Measurements from ENCODE around the gene NFU1. TPM values are rescaled to one million over a fixed set of nuclear protein-coding genes. Genes with fewer than 3 reads are reported as not detected.

The NFU1 gene
- total RNA-seq, 1 experiment from 2014 or later, result 35.1 TPM

DNA sequence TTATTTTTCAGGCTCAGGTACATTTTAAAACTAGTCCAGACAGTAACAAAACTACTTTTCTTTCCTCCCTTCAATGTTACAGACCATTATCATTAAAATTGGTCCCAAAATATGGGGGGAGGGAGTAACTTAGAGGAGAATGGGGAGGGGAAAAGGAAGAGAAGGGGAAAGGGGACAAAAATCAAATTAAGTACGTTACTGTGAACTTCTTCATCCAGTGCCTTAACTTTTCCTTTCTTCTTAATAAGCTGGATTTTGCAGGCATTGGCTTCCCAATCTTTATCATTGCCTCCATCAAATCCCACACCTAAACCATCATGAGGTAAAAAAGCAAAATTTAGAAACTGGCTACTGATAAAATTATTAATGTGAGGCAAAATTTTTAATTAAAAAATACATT lies 67.4 kb downstream of the NFU1 start:
- Histone ChIP-seq H3K36me3 (ENCODE audit: low read depth) (peaks cover 48% of the 10 kb centered on the region), H3K9me3 (ENCODE audit: insufficient read depth, low read depth) (no peaks in the 10 kb centered on the region), H3K27me3 (ENCODE audit: insufficient read depth, low read depth) (no peaks in the 10 kb centered on the region), H2AFZ (no peak overlapping the region), H3K27ac (no peak overlapping the region), H3K79me2 (ENCODE audit: low read depth) (peaks cover 13% of the 10 kb centered on the region), H4K20me1 (ENCODE audit: insufficient read depth) (peaks cover 22% of the 10 kb centered on the region; the same call in 1 of the 2 replicates), H3K4me1 (replicated peaks; ENCODE audit: insufficient read depth) (no peaks in the 10 kb centered on the region), H3K4me3 (no peak overlapping the region), H3F3A (ENCODE audit: insufficient read depth, low read depth) (peaks cover 4% of the 10 kb centered on the region; the same call in 1 of the 2 replicates), H3K4me2 (no peak overlapping the region), H3K9me2 (ENCODE audit: insufficient read depth) (no peaks in the 10 kb centered on the region)
- CTCF ChIA-PET, result no interaction called here
- BruUV-seq (replicated peaks), result no TSS peak
- no peak for DNase-seq
- intact Hi-C loops (cut with micrococcal nuclease; ENCODE audit: unreplicated experiment), result no loop called here
- TF ChIP-seq, protein P1, sequence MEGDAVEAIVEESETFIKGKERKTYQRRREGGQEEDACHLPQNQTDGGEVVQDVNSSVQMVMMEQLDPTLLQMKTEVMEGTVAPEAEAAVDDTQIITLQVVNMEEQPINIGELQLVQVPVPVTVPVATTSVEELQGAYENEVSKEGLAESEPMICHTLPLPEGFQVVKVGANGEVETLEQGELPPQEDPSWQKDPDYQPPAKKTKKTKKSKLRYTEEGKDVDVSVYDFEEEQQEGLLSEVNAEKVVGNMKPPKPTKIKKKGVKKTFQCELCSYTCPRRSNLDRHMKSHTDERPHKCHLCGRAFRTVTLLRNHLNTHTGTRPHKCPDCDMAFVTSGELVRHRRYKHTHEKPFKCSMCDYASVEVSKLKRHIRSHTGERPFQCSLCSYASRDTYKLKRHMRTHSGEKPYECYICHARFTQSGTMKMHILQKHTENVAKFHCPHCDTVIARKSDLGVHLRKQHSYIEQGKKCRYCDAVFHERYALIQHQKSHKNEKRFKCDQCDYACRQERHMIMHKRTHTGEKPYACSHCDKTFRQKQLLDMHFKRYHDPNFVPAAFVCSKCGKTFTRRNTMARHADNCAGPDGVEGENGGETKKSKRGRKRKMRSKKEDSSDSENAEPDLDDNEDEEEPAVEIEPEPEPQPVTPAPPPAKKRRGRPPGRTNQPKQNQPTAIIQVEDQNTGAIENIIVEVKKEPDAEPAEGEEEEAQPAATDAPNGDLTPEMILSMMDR (conservative IDR thresholded peaks at IDR 0.05), result no peak
- no peak for TF ChIP-seq EZH2 (IDR thresholded peaks at IDR 0.05; ENCODE audit: low read depth)
- POLR2A ChIA-PET (ENCODE audit: unreplicated experiment), result no interaction called here

DNA sequence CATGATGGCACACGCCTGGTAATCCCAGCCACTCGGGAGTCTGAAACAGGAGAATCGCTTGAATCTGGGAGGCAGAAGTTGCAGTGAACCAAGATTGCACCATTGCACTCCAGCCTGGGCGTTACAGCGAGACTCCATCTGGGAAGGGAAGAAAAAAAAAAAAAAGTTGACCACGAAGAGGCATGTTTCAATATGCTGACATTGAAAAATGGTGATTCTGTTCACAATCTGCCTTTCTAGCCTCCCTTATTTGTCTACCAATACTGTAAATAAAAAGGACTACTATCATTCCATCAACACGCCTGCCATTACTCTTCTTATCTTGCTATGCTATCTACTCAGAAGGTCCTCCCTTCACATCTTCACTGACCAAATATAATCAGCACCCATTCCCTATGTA lies 68.6 kb downstream of the NFU1 start:
- ChIA-PET CTCF (no interaction called here), POLR2A (ENCODE audit: unreplicated experiment) (no interaction called here)
- H2AFZ ChIP-seq, result no peak overlapping the region
- H3F3A ChIP-seq (ENCODE audit: insufficient read depth, low read depth), result peaks cover 4% of the 10 kb centered on the region; the same call in 1 of the 2 replicates
- no peak for DNase-seq
- H3K36me3 ChIP-seq (ENCODE audit: low read depth), result peaks cover 46% of the 10 kb centered on the region
- intact Hi-C loops (cut with micrococcal nuclease; ENCODE audit: unreplicated experiment), result no loop called here
- no peak overlapping the region for H3K4me2 ChIP-seq
- H3K79me2 ChIP-seq (ENCODE audit: low read depth), result peaks cover under 1% of the 10 kb centered on the region; the same call in 1 of the 2 replicates
- H3K9me3 ChIP-seq (ENCODE audit: insufficient read depth, low read depth), result no peaks in the 10 kb centered on the region
- no peaks in the 10 kb centered on the region for H3K4me1 ChIP-seq (replicated peaks; ENCODE audit: insufficient read depth)
- H4K20me1 ChIP-seq (ENCODE audit: insufficient read depth), result peaks cover 10% of the 10 kb centered on the region; the same call in 1 of the 2 replicates
- H3K9me2 ChIP-seq (ENCODE audit: insufficient read depth), result no peaks in the 10 kb centered on the region
- no peak overlapping the region for H3K4me3 ChIP-seq
- TF ChIP-seq, protein P1 (conservative IDR thresholded peaks at IDR 0.05), result no peak
- TF ChIP-seq EZH2 (IDR thresholded peaks at IDR 0.05; ENCODE audit: low read depth), result no peak
- H3K27me3 ChIP-seq (ENCODE audit: insufficient read depth, low read depth), result no peaks in the 10 kb centered on the region
- no peak overlapping the region for H3K27ac ChIP-seq
- BruUV-seq (replicated peaks), result no TSS peak

DNA sequence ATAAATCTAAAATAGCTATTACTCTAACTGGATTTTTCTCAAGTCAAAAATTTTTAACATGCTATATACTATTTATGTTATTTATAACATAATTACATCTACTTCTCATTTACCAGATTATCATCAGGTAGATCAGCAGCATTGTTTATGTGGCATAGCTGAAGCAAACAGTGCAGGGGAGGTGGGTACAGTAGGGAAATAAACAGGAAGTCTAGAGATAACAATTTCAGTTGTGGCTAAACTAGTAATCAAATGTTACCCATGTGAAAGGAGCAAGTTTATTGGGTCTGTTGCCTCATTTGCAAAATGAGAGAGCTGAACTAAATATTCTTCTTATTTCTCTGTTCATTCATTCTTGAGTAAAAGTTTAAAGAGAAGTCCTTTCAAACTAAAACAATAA lies 77.9 kb downstream of the NFU1 start:
- TF ChIP-seq, protein P1 (conservative IDR thresholded peaks at IDR 0.05), result no peak
- Histone ChIP-seq H4K20me1 (ENCODE audit: insufficient read depth) (peaks cover 17% of the 10 kb centered on the region), H3K4me1 (replicated peaks; ENCODE audit: insufficient read depth) (no peaks in the 10 kb centered on the region), H3K36me3 (ENCODE audit: low read depth) (peaks cover 53% of the 10 kb centered on the region), H2AFZ (no peak overlapping the region), H3K79me2 (ENCODE audit: low read depth) (no peaks in the 10 kb centered on the region), H3K4me3 (no peak overlapping the region), H3K4me2 (no peak overlapping the region), H3K9me2 (ENCODE audit: insufficient read depth) (no peaks in the 10 kb centered on the region), H3F3A (ENCODE audit: insufficient read depth, low read depth) (peaks cover 15% of the 10 kb centered on the region; the same call in 1 of the 2 replicates), H3K27me3 (ENCODE audit: insufficient read depth, low read depth) (no peaks in the 10 kb centered on the region), H3K27ac (no peak overlapping the region), H3K9me3 (ENCODE audit: insufficient read depth, low read depth) (no peaks in the 10 kb centered on the region)
- intact Hi-C loops (cut with micrococcal nuclease; ENCODE audit: unreplicated experiment), result no loop called here
- ChIA-PET POLR2A (ENCODE audit: unreplicated experiment) (no interaction called here), CTCF (no interaction called here)
- no TSS peak for BruUV-seq (replicated peaks)
- DNase-seq, result no peak

Data from PC-9 (cell line).